ENCODE measurements around the gene PHLPP1. TPM values are rescaled to one million over a fixed set of nuclear protein-coding genes. Genes with fewer than 3 reads are reported as not detected.

The PHLPP1 gene
- total and polyA plus RNA-seq, 2 of the 4 experiments (the other 2 are of a cell fraction): 3.3 to 3.6 TPM

DNA sequence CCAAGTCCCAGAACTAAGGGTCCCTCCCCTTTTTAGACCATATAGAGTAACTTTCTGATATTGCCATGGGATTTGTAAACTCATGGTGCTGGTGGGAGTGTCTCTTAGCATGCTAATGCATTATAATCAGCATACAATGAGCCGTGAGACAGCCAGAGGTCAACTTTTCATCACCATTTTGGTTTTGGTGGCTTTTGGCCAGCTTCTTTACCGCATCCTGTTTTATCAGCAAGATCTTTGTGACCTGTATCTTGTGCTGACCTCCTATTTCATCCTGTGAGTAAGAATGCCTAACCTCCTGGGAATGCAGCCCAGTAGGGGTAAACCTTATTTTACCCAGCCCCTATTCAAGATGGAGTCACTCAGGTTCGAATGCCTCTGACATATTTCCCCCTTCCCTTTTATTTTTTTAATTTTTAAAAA, 148.2 kb downstream of the PHLPP1 start:
- CTCF ChIA-PET: no interaction called here
- no CpG with 5 or more reads among the region's 3 CpGs for WGBS, 2 experiments (ENCODE audit: extremely low coverage in 2 of 2, insufficient read length in 1 of 2)
- peak; percentile 65 for DNase-seq

More for the DNA sequence above, 148.2 kb downstream of the PHLPP1 start:
- no peak overlapping the region for H2BK120ac ChIP-seq (ENCODE audit: low read depth, low read length)
- in situ Hi-C loops (cut with MboI; ENCODE audit: low sequenced_read_pairs) (no loop called here), dilution Hi-C loops (cut with HindIII; ENCODE audit: low sequenced_read_pairs, unreplicated experiment) (no loop called here), intact Hi-C loops (cut with micrococcal nuclease) (no loop called here)
- no peak overlapping the region for H2AFZ ChIP-seq (replicated peaks; ENCODE audit: low read length, poor library complexity)
- no peak overlapping the region for H3K4me3 ChIP-seq (ENCODE audit: insufficient read depth, low read depth, low read length)
- H3K27ac ChIP-seq (ENCODE audit: insufficient read depth, low read length): no peak overlapping the region
- TF ChIP-seq CEBPB (IDR thresholded peaks at IDR 0.05; ENCODE audit: low read depth, low read length) (no peak), ELK1 (IDR thresholded peaks at IDR 0.05; ENCODE audit: borderline replicate concordance, low read depth, low read length) (no peak), BHLHE40 (IDR thresholded peaks at IDR 0.05; ENCODE audit: low read depth, low read length) (0 out of 2 replicates have a peak, but pooled peaks have one; percentile 16), MXI1 (IDR thresholded peaks at IDR 0.05; ENCODE audit: borderline replicate concordance, low read depth, low read length) (no peak), MAZ (IDR thresholded peaks at IDR 0.05; ENCODE audit: borderline replicate concordance, low read depth, low read length) (no peak), FOS (IDR thresholded peaks at IDR 0.05; ENCODE audit: low read depth, low read length) (no peak)
- H3K27me3 ChIP-seq (ENCODE audit: control insufficient read depth, insufficient read depth, low read length): no peaks in the 10 kb centered on the region
- no peak overlapping the region for H3K4ac ChIP-seq (ENCODE audit: low read depth, low read length)
- no peak overlapping the region for H4K91ac ChIP-seq (ENCODE audit: insufficient read depth, low read depth, low read length)
- no peak for ATAC-seq (ENCODE audit: low read depth)
- no peak overlapping the region for H4K5ac ChIP-seq (ENCODE audit: low read depth, low read length)
- H4K8ac ChIP-seq (ENCODE audit: low read depth in 2 of 2, low read length in 2 of 2): no peak overlapping the region
- no peak overlapping the region for H2AK5ac ChIP-seq (ENCODE audit: low read depth, low read length)
- no peak overlapping the region for H3K9ac ChIP-seq (ENCODE audit: low read depth, low read length)
- no peak overlapping the region for H3K4me2 ChIP-seq (ENCODE audit: low read depth, low read length)
- H3K9me1 ChIP-seq (ENCODE audit: insufficient read depth, low read length): no peaks in the 10 kb centered on the region
- H3K36me3 ChIP-seq (ENCODE audit: control insufficient read depth, insufficient read depth, low read length): no peaks in the 10 kb centered on the region
- H3K23ac ChIP-seq (ENCODE audit: low read depth, low read length): no peak overlapping the region
- no peak overlapping the region for H2AK9ac ChIP-seq (replicated peaks; ENCODE audit: low read depth, low read length, poor library complexity)
- H3K9me3 ChIP-seq (ENCODE audit: control insufficient read depth, insufficient read depth, low read length): no peaks in the 10 kb centered on the region
- H2BK15ac ChIP-seq (ENCODE audit: low read depth, low read length): no peak overlapping the region
- H4K20me1 ChIP-seq (ENCODE audit: insufficient read depth, low read length): no peaks in the 10 kb centered on the region
- H3K79me1 ChIP-seq (ENCODE audit: low read depth in 1 of 2, low read length in 2 of 2): no peaks in the 10 kb centered on the region; a peak in 2 of 4 replicates
- POLR2A ChIA-PET (ENCODE audit: unreplicated experiment): no interaction called here
- H3K18ac ChIP-seq (ENCODE audit: low read depth, low read length): no peak overlapping the region
- no peak overlapping the region for H2BK20ac ChIP-seq (ENCODE audit: low read depth, low read length)
- H3K14ac ChIP-seq (replicated peaks; ENCODE audit: low read depth, low read length): no peak overlapping the region; the same call in 1 of the 2 replicates
- no TSS peak for BruUV-seq (replicated peaks)
- H3K56ac ChIP-seq (ENCODE audit: extremely low read depth, insufficient read depth, low read length): no peak overlapping the region
- no peak overlapping the region for H2BK5ac ChIP-seq (ENCODE audit: low read depth, low read length, poor library complexity, severe bottlenecking)
- H3K4me1 ChIP-seq (ENCODE audit: control insufficient read depth, insufficient read depth, low read length): no peaks in the 10 kb centered on the region

All from IMR-90 (cell line).